ENCODE measurements around the gene CCDC152.
"Not testable (repeated sequence)": the region's sequence is repeated elsewhere in the genome, so short reads cannot be mapped to it uniquely, and the experiment has no call there.

Gene CCDC152

GRCh38 chr5:42808888-42809611, 52.4 kb downstream of the CCDC152 start:
- H3K4me3 ChIP-seq (ENCODE audit: low read depth, low read length), result no peak overlapping the region
- no peak for DNase-seq (ENCODE audit: low read depth)

DNA sequence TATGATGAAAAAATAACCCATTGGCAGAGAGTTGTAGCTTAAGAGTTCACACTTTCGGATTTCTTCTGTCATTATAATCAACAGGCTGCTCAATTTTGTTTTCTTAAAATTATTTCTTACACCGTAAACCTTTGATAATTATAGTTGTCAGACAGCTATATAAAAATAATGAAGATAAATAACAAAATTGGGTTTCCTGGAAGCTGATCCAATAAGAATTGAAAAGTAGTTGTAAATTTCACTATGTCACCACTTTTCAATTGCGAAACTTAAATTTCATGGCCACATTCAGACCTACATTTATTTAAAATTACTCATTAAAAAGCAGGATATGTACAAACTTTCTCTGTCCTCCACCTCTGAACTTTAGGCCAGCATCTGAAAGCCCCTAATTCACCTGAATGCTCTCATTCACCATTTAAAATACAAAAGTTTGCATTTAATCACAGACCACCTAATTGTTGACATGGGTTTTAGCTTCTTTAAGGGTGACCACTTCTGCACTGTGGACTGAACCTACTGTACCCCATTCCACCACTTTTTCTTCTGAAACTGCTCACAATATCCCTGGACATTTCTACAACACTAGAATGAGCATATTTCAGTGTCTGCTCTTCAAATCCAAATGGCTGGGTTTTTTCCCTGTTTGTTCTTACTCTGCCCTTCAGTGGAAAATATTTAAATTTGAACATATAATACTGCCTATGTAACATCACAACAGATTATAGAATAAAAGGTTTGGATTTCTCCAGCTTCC, 54.4 kb downstream of the CCDC152 start:
- no peak overlapping the region for H3K4me3 ChIP-seq (ENCODE audit: low read depth, low read length)
- no peak for DNase-seq (ENCODE audit: low read depth)

DNA sequence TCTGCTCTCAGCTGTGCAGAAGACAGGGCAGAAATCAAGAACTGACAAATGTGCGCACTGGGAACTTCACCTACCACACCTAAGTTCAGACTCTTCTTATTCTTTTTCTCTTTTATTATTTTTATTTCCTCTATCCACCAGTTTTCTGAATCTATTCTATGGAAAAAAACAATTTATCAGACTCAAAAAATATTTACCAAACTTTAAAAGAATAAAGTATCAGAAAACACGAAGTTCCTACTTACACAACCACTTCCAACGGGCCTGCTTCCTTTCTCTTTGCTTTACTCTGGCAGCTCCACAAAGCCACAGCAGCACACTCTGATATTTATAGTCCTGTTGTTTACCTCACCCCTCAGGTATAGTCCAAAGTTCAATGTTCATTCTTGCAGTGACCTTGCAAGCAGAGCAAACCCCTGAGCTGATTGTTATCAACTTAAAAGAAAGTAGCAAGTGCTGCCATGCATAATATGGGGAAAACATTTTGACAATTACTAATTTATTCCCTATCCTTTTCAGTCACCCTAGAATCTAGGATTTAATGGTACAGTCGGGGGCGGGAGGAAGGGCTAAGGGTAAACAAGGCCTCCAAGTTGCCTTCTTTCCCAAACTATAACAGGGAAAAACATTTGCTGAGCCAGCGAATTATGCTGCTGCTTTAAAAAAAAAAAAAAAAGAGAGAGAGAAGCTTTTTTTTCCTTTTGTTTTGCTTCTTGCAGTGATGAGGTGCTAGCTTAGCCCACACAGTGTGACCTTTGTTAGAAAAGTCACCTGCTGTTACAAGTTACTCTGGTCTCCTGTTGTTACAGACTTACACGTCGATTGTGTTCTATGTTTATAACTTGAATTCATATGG, 55.2 kb downstream of the CCDC152 start, which contains the start of gene SELENOP:
TSS of gene SELENOP (minus strand) at position 302 of the 856 bp plus-strand sequence. CDS start 3,539 bp downstream, outside the sequence.
- no peak for DNase-seq (ENCODE audit: low read depth)
- no peak within 1 kb of the TSS for H3K4me3 ChIP-seq (ENCODE audit: low read depth, low read length)

- no peak for DNase-seq (ENCODE audit: low read depth)
- H3K4me3 ChIP-seq (ENCODE audit: low read depth, low read length), result no peak overlapping the region
These were observed 56.0 kb downstream of the CCDC152 start for GRCh38 chr5:42812620-42813019.

GRCh38 chr5:42813533-42813932, 56.9 kb downstream of the CCDC152 start:
- H3K4me3 ChIP-seq (ENCODE audit: low read depth, low read length), result no peak overlapping the region
- DNase-seq (ENCODE audit: low read depth), result no peak

- not testable (repeated sequence) for DNase-seq (ENCODE audit: low read depth); H3K4me3 ChIP-seq (ENCODE audit: low read depth, low read length)
These were observed 59.9 kb downstream of the CCDC152 start for GRCh38 chr5:42816546-42816945.

- no peak for DNase-seq (ENCODE audit: low read depth)
- H3K4me3 ChIP-seq (ENCODE audit: low read depth, low read length), result no peak overlapping the region
These were observed 63.1 kb downstream of the CCDC152 start for GRCh38 chr5:42819745-42820144.

DNA sequence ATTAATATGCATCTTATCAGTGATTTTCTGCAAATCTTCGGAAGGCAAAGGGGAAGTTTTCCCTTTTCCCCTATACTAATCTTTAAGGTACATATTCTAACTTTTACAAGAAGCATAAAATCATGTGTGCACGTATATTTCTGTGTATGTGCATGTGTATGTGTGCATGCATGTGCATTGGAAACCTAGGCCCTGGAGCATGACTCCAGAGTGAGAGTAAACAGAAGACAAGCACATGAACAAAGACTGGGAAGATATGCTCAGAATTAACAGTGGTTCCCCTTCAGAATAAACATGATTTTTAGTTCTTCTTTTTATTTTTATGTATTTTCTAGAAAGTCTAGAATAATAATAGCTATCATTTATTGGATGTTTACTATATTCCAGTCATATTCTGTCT, 65.9 kb downstream of the CCDC152 start:
- no peak for DNase-seq (ENCODE audit: low read depth)
- H3K4me3 ChIP-seq (ENCODE audit: low read depth, low read length), result no peak overlapping the region

- no peak overlapping the region for H3K4me3 ChIP-seq (ENCODE audit: low read depth, low read length)
- no peak for DNase-seq (ENCODE audit: low read depth)
These were observed 67.8 kb downstream of the CCDC152 start for GRCh38 chr5:42824347-42824976.

DNA sequence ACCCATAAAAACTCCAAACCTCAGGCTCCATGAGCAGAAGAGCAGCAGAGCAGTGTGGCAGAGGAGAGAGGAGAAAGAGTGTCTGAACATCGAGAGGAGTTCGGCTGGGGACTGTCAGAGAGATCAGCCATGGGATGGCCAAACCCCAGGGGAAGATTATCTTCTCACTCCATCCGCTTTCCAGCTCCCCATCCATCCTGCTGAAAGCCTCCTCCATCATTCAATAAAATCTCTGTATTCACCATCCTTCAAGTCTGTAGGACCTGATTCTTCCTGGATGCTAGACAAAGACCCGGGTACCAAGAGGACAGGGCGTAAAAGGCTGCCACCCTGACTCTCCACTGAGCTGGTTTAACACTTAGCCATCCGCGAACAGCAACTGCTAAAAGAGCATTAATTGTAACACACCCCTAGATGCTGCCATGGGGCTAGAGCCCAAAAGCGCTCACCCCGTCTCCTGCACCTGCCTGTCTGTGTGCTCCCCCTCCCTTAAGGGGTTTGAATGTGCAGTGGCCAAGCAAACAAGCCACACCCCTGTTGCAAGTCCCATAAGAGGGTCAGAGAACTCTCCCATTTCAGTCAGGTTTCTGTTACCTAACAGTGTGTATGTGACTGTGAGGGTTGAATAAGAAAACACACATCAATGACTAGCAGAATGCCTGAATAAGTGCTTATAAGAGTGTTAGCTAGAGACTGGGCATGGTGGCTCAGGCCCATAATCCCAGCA, 69.0 kb downstream of the CCDC152 start:
- no peak overlapping the region for H3K4me3 ChIP-seq (ENCODE audit: low read depth, low read length)

DNA sequence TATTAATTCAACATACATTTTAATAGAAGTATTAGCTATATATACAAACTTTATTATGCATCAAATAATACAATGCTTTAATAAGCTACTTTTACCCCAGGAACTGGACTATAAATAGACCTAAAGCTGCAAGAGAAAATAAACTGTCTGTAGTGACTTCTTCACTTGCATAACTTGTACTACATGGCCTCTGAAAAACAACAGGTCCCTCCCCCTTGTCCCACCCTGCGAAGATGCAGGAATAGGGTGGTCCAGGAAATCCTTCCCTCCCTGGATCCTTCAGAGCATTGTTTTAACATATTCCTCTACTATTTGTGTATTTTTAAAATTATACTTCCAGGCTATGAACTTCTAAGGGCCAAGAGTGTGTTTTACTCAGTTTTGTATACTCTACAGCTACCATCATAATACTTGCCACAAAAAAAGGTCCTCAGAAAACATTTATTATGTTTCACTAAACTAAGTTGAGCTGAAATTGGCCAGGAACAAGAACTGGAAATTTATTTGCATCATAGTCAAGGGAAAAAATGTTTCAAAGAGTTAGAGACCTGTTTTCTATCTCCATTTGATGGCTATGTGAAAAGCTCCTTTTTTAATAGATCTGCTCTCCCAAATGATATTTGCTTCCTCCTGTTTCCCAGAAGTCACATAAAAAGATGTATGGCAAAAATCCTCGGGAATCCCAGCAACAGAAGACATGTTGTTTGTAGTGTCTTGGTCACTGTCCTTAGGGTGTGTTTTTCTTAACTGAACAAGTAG, 70.3 kb downstream of the CCDC152 start:
- no peak overlapping the region for H3K4me3 ChIP-seq (ENCODE audit: low read depth, low read length)
- no peak for DNase-seq (ENCODE audit: low read depth)

More for the DNA sequence above, 69.0 kb downstream of the CCDC152 start:
- DNase-seq (ENCODE audit: low read depth), result no peak

GRCh38 chr5:42828671-42829070, 72.1 kb downstream of the CCDC152 start:
- DNase-seq (ENCODE audit: low read depth), result no peak

GRCh38 chr5:42830924-42831323, 74.3 kb downstream of the CCDC152 start:
- no peak overlapping the region for H3K4me3 ChIP-seq (ENCODE audit: low read depth, low read length)
- DNase-seq (ENCODE audit: low read depth), result no peak

More at GRCh38 chr5:42828671-42829070, 72.1 kb downstream of the CCDC152 start:
- no peak overlapping the region for H3K4me3 ChIP-seq (ENCODE audit: low read depth, low read length)

DNA sequence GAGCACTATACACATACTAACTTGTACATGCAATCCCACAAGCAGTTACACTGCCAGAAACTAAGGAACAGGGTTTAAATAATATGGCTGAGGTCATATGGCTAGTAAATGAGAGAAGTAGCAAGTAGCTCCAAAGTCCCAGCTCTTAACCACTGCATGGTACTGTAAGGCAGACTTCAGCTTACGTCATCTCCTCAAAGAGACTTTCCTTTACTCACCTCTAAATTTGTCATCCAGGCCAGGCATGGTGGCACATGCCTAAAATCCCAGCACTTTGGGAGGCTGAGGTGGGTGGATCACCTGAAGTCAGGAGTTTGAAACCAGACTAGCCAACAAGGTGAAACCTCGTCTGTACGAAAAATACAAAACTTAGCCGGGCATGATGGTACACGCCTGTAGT, 75.4 kb downstream of the CCDC152 start:
- DNase-seq (ENCODE audit: low read depth), result no peak
- no peak overlapping the region for H3K4me3 ChIP-seq (ENCODE audit: low read depth, low read length)

DNA sequence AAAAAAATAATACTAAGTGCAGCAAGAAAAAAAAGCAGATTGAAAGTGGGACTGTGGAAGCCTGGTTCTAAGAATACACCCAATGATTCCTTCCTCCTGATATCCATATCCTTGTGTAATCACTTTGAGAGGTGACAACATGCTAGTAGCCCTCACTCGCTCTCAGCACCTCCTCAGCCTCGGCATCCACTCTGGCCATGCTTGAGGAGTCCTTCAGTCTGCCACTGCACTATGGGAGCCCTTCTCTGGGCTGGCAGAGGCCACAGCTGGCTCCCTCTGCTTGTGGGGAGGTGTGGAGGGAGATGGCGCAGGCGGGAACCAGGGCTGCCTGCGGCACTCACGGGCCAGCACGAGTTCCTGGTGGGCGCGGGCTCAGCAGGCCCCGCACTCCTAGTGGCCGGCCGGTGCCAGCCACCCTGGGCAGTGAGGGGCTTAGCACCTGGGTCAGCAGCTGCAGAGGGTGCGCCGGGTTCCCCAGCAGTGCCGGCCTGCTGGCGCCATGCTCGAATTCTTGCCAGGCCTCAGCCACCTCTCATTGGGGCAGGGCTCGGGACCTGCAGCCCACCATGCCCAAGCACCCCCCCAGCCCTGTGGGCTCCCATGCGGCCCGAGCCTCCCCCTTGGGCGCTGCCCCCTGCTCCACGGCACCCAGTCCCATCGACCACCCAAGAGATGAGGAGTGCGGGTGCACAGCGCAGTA, 79.6 kb downstream of the CCDC152 start:
- no peak for DNase-seq (ENCODE audit: low read depth)
- H3K4me3 ChIP-seq (ENCODE audit: low read depth, low read length), result no peak overlapping the region

GRCh38 chr5:42837601-42838000, 81.0 kb downstream of the CCDC152 start:
- H3K4me3 ChIP-seq (ENCODE audit: low read depth, low read length), result no peak overlapping the region
- DNase-seq (ENCODE audit: low read depth), result no peak

GRCh38 chr5:42839196-42839595, 82.6 kb downstream of the CCDC152 start:
- H3K4me3 ChIP-seq (ENCODE audit: low read depth, low read length), result no peak overlapping the region
- no peak for DNase-seq (ENCODE audit: low read depth)

DNA sequence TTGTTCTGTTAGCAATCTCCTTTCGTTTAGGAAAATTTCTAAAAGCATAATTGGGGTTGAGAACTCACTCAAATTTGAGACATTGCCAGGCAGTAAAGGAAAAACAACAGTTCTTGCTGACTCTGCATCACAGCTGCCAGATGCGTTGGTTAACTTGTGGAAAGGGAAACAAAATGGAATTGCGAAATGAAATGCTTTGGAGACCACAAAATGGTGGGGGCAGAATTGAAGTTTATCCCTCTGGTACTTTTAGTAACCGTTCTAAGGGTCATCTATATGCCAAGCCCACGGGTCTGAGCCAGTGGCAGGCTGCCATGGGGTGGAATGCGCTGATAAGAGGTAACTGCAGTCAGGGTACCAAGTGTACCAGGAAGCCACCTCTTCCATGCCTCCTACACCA, 83.7 kb downstream of the CCDC152 start:
- DNase-seq (ENCODE audit: low read depth), result peak; percentile 88
- no peak overlapping the region for H3K4me3 ChIP-seq (ENCODE audit: low read depth, low read length)

Data from skeletal muscle cell (primary cell).